Measurements from ENCODE around the gene ZNF709. TPM values are rescaled to one million over a fixed set of nuclear protein-coding genes. Genes with fewer than 3 reads are reported as not detected.
A peak's percentile ranks its signal among the peaks of the same experiment; 100 is the strongest.

The ZNF709 gene
- total RNA-seq, 1 experiment from 2014 or later, result not detected

DNA sequence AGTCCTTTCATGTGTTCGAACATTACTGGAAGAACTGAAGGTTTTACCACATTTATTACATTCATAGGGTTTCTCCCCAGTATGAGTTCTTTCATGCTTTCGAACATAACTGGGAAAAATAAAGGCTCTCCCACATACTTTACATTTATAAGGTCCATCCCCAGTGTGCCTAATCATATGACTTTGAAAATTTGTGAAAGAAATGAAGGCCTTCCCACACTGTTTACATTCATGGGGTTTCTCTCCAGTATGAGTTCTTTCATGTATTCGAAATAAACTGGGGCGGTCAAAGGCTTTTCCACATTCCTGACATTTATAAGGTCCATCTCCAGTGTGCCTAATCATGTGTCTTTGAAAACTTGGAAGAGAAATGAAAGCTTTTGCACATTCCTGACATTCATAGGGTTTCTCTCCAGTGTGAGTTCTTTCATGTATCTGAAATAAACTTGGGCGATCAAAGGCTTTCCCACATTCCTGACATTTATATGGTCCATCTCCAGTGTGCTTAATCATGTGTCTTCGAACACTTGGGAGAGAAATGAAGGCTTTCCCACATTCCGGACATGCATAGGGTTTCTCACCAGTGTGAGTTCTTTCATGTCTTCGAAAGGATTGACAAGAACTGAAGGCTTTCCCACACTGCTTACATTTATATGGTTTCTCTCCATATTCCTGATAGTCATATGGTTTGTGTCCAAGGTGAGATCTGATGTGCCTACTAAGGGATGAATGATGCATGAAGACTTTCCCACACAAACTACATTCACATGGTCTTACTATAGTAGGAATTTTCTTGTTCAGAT is 42.6 kb upstream of the ZNF709 start:
- Histone ChIP-seq H3K27ac (ENCODE audit: low read depth, low read length) (no peak overlapping the region), H3K27me3 (ENCODE audit: insufficient read depth, low read length) (no peaks in the 10 kb centered on the region), H3K9me3 (ENCODE audit: control insufficient read depth in 1 of 2, insufficient read depth in 1 of 2, low read depth in 1 of 2, low read length in 2 of 2) (peaks cover 63 to 88% of the 10 kb centered on the region in 2 experiments; a peak in 3 of 4 replicates), H3K4me2 (ENCODE audit: low read length) (no peak overlapping the region), H3K9me2 (ENCODE audit: insufficient read depth) (no peaks in the 10 kb centered on the region), H3K36me3 (ENCODE audit: control insufficient read depth in 1 of 2, insufficient read depth in 2 of 2, low read length in 2 of 2) (peaks cover 15 to 27% of the 10 kb centered on the region in 2 experiments), H4K20me1 (ENCODE audit: insufficient read depth) (no peaks in the 10 kb centered on the region), H3K4me3 (replicated peaks in 1 of 2; ENCODE audit: low read depth in 1 of 2, low read length in 2 of 2) (no peak overlapping the region), H3K79me2 (ENCODE audit: insufficient read depth, low read length) (no peaks in the 10 kb centered on the region), H3K4me1 (ENCODE audit: control insufficient read depth in 1 of 2, insufficient read depth in 2 of 2, low read length in 2 of 2) (no peaks in the 10 kb centered on the region), H2AFZ (ENCODE audit: low read depth, low read length, poor library complexity, severe bottlenecking) (no peak overlapping the region), H3K9ac (ENCODE audit: low read length) (no peak overlapping the region)
- ChIA-PET RAD21 (ENCODE audit: low non-redundant PET in 1 of 2, low total read pairs in 2 of 2, uncharacterized antibody in 2 of 2, unreplicated experiment in 2 of 2) (no interaction called here), POLR2A (no interaction called here), CTCF (no interaction called here)
- intact Hi-C loops (cut with micrococcal nuclease), result no loop called here
- ATAC-seq (no peak), DNase-seq (ENCODE audit: low read depth, low spot score) (no peak)
- no TSS peak for BruUV-seq (replicated peaks)
- TF ChIP-seq FOSL1 (IDR thresholded peaks at IDR 0.05; ENCODE audit: low read depth), result no peak
- no peak for TF ChIP-seq JUND (IDR thresholded peaks at IDR 0.05)
- TF ChIP-seq, protein P1, sequence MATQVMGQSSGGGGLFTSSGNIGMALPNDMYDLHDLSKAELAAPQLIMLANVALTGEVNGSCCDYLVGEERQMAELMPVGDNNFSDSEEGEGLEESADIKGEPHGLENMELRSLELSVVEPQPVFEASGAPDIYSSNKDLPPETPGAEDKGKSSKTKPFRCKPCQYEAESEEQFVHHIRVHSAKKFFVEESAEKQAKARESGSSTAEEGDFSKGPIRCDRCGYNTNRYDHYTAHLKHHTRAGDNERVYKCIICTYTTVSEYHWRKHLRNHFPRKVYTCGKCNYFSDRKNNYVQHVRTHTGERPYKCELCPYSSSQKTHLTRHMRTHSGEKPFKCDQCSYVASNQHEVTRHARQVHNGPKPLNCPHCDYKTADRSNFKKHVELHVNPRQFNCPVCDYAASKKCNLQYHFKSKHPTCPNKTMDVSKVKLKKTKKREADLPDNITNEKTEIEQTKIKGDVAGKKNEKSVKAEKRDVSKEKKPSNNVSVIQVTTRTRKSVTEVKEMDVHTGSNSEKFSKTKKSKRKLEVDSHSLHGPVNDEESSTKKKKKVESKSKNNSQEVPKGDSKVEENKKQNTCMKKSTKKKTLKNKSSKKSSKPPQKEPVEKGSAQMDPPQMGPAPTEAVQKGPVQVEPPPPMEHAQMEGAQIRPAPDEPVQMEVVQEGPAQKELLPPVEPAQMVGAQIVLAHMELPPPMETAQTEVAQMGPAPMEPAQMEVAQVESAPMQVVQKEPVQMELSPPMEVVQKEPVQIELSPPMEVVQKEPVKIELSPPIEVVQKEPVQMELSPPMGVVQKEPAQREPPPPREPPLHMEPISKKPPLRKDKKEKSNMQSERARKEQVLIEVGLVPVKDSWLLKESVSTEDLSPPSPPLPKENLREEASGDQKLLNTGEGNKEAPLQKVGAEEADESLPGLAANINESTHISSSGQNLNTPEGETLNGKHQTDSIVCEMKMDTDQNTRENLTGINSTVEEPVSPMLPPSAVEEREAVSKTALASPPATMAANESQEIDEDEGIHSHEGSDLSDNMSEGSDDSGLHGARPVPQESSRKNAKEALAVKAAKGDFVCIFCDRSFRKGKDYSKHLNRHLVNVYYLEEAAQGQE (IDR thresholded peaks at IDR 0.05; ENCODE audit: low read depth), result no peak
- TF ChIP-seq CBX3 (IDR thresholded peaks at IDR 0.05; ENCODE audit: low read depth), result peak; percentile 44; the same call in 1 of the 2 replicates
- no peak for TF ChIP-seq EZH2phosphoT487 (IDR thresholded peaks at IDR 0.05; ENCODE audit: borderline replicate concordance)
- TF ChIP-seq MAX (IDR thresholded peaks at IDR 0.05), result no peak
- no peak for TF ChIP-seq CEBPB (IDR thresholded peaks at IDR 0.05; ENCODE audit: low read depth)
- TF ChIP-seq ZNF274 (IDR thresholded peaks at IDR 0.05; ENCODE audit: low read depth, low read length), result peak; percentile 96
- TF ChIP-seq POLR2A (IDR thresholded peaks at IDR 0.05; ENCODE audit: borderline replicate concordance, extremely low read depth, insufficient read depth, insufficient read length), result no peak
- no peak for TF ChIP-seq SIN3A (IDR thresholded peaks at IDR 0.05; ENCODE audit: low read depth)
- TF ChIP-seq EZH2 (IDR thresholded peaks at IDR 0.05), result no peak
